GM12892 (cell line): ENCODE data around the gene C19orf53.

Experiments used
- POLR2A ChIP-seq: IDR thresholded peaks from 2 replicates; pipeline ENCODE4 v1.6.1; 2011; ENCODE audit warnings: low read depth, low read length, control low read depth
- POLR2AphosphoS5 ChIP-seq: IDR thresholded peaks from 2 replicates; pipeline ENCODE4 v1.6.1; 2011; ENCODE audit warnings: low read depth, low read length, control low read depth
- TAF1 ChIP-seq: IDR thresholded peaks from 2 replicates; pipeline ENCODE4 v1.6.1; 2011; ENCODE audit warnings: low read depth, mild to moderate bottlenecking, control low read depth, low read length, borderline replicate concordance

DNA sequence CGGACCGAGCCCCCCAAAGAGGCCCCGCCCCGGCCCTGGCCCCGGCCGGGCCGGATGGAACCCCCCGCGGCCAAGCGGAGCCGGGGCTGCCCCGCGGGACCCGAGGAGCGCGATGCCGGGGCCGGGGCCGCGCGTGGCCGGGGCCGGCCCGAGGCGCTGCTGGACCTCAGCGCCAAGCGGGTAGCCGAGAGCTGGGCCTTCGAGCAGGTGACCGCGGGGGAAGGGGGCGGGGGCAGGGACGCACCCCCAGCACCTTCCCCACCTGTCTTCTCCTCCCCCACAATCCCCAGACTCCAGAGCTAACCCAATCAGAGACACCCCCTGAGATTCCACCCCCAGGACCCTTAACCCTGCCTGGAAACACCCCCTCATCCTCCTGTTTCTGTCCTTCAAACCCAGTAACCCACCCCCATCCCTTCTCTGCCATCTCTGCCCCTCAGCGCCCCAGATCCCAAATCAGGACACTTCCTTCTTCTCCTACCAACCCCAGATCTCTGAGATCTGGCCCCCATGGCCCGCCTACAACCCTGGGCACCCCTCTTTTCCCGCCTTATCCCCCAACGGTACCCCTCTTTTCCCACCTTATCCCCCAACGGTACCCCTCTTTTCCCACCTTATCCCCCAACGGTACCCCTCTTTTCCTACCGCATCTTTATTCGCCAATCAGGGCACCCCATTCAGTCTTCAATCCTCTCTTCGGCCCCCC is 21.5 kb downstream of the C19orf53 start:
- no peak; the same call in 1 of the 2 replicates for TF ChIP-seq POLR2A
- TF ChIP-seq POLR2AphosphoS5: 0 out of 2 replicates have a peak, but pooled peaks have one; percentile 24
- TF ChIP-seq TAF1: 0 out of 2 replicates have a peak, but pooled peaks have one; percentile 4
